ENCODE data around the gene APBB1.

APBB1 gene

DNA sequence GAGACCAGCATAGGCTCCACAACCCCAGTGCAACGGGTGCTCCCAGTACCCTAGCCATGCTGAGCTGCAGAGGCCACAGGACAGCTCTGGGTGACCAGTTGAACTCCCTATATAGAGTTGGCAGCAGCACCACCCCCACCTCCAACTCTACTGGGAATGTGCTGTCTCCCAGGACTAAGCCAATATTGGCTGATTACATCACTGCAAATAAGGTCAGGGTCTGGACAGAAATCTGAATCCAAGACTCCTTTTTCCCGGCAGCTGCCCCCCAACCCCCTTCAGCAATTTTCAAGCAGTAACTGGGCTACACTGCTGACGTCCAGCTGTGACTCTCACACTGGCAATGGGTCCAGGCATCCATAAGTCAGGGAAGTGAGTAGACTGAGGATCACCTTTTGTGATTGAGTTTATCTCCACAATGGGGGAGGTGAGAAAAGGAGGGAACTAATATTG, 22.0 kb upstream of the APBB1 start, which contains the start of gene HPX:
Gene HPX (minus strand): TSS at position 82 of the 453 bp plus-strand sequence. CDS start 24 bp downstream, at position 58.
- H3K4me1 ChIP-seq (ENCODE audit: control insufficient read depth, insufficient read depth, low read length) = no peaks in the 10 kb centered on the region
- H3K9ac ChIP-seq (ENCODE audit: low read length) = no peak within 1 kb of the TSS
- H3K4me3 ChIP-seq (ENCODE audit: low read length) = no peak within 1 kb of the TSS
- no peaks in the 10 kb centered on the region for H3K9me3 ChIP-seq (ENCODE audit: control insufficient read depth, low read length)
- H3K36me3 ChIP-seq (ENCODE audit: control insufficient read depth, insufficient read depth, low read length) = no peaks in the 10 kb centered on the region
- no peaks in the 10 kb centered on the region for H3K27me3 ChIP-seq (ENCODE audit: control insufficient read depth, insufficient read depth, low read length)

DNA sequence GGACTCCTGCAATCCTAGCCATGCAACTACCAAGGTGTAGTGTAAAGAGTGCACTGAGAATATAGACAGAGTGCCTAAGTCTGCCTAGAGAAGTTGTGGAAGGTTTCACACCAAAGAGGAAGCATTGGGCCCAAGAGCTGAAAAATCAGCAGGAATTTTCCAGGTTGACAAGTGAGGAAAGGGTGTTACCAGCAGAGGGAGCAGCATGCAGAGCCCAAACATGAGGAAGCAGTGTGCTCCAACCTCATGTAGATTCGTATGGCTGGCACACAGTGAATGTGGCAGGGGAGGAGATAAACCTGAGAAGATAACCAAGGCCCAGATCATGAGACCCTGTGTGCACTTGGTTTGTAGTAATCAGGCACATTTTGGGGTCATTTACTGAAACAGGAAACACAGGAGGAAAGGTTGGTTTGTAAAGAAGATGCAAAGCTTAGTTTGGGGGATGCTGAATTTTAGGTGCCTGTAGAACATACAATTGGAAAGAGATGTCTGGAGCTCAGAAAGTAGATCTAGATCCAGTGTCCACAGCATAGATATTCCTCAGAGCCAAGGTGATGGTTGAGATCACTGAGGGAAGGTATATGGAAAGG, 20.2 kb upstream of the APBB1 start:
- Histone ChIP-seq H3K4me1 (ENCODE audit: control insufficient read depth, insufficient read depth, low read length) (no peaks in the 10 kb centered on the region), H3K4me3 (ENCODE audit: low read length) (no peak overlapping the region), H3K36me3 (ENCODE audit: control insufficient read depth, insufficient read depth, low read length) (no peaks in the 10 kb centered on the region), H3K27me3 (ENCODE audit: control insufficient read depth, insufficient read depth, low read length) (no peaks in the 10 kb centered on the region), H3K9ac (ENCODE audit: low read length) (no peak overlapping the region), H3K9me3 (ENCODE audit: control insufficient read depth, low read length) (no peaks in the 10 kb centered on the region)

DNA sequence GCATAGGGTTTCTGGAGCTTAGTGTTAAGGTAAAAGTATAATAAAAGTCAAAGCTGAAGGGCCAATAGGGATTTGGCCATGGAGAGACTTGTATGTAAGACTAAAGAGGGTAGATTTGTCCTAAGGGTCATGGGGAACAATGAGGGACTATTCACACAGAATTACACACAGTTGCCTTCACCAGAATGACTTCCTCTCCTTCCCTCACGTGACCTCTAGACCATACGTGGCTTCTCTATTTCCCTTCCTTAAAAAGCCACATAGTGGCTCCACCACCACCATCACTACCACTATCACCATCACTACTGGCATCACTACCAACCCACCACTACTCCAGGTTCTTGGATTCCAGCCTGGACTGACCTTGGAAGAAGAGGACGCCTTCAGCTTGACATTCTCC, 19.1 kb upstream of the APBB1 start:
- Histone ChIP-seq H3K4me3 (ENCODE audit: low read length) (no peak overlapping the region), H3K36me3 (ENCODE audit: control insufficient read depth, insufficient read depth, low read length) (no peaks in the 10 kb centered on the region), H3K9me3 (ENCODE audit: control insufficient read depth, low read length) (no peaks in the 10 kb centered on the region), H3K9ac (ENCODE audit: low read length) (no peak overlapping the region), H3K27me3 (ENCODE audit: control insufficient read depth, insufficient read depth, low read length) (no peaks in the 10 kb centered on the region), H3K4me1 (ENCODE audit: control insufficient read depth, insufficient read depth, low read length) (no peaks in the 10 kb centered on the region)

DNA sequence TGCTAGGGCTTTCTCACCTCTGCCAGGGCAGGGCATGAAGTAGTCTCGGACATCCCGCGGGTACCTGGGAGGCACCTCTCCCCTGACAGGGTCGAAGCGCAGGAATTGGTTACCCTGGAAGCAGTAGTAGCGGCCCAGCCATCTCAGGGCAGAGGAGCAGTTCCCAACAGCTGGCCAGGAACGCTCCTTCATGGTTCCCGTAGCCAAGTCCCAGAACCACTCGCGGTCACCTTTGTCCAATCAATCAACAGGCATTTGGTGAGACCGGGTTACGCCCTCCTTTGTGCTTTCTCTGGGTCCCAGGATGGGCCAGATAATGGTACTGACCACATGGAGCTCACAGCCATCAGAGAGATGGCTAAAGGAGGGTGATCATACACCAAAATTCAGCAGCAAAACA, 18.5 kb upstream of the APBB1 start:
- Histone ChIP-seq H3K9me3 (ENCODE audit: control insufficient read depth, low read length) (no peaks in the 10 kb centered on the region), H3K36me3 (ENCODE audit: control insufficient read depth, insufficient read depth, low read length) (no peaks in the 10 kb centered on the region), H3K27me3 (ENCODE audit: control insufficient read depth, insufficient read depth, low read length) (no peaks in the 10 kb centered on the region), H3K4me1 (ENCODE audit: control insufficient read depth, insufficient read depth, low read length) (no peaks in the 10 kb centered on the region), H3K9ac (ENCODE audit: low read length) (no peak overlapping the region), H3K4me3 (ENCODE audit: low read length) (no peak overlapping the region)

DNA sequence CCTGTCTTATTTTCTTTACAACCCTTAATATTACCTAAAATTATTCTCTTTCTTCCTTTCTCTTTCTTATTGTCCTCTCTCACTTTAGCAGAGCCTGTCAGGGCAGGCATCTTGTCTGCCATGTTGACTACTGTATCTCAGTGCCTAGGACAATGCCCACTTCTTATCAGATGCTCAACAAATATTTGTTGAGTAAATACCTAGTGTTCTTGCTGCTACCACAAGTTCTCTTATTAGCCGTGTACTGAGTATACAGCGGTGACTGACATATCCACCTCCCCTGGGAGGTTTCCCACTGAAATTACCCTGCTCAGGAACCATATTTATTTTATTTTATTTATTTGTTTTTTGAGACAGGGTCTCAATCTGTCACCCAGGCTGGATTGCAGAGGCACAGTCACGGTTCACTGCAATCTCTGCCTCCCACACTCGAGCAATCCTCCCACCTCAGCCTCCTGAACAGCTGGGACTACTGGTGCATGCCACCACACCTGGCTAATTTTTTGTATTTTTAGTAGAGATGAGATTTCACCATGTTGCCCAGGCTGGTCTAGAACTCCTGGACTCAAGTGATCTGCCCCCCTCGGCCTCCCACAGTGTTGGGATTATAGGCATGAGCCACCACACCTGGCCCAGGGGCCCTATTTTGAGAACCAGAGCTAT, 15.2 kb upstream of the APBB1 start:
- Histone ChIP-seq H3K27me3 (ENCODE audit: control insufficient read depth, insufficient read depth, low read length) (peaks cover 3% of the 10 kb centered on the region), H3K4me1 (ENCODE audit: control insufficient read depth, insufficient read depth, low read length) (no peaks in the 10 kb centered on the region), H3K4me3 (ENCODE audit: low read length) (no peak overlapping the region), H3K9me3 (ENCODE audit: control insufficient read depth, low read length) (no peaks in the 10 kb centered on the region), H3K9ac (ENCODE audit: low read length) (no peak overlapping the region), H3K36me3 (ENCODE audit: control insufficient read depth, insufficient read depth, low read length) (no peaks in the 10 kb centered on the region)

DNA sequence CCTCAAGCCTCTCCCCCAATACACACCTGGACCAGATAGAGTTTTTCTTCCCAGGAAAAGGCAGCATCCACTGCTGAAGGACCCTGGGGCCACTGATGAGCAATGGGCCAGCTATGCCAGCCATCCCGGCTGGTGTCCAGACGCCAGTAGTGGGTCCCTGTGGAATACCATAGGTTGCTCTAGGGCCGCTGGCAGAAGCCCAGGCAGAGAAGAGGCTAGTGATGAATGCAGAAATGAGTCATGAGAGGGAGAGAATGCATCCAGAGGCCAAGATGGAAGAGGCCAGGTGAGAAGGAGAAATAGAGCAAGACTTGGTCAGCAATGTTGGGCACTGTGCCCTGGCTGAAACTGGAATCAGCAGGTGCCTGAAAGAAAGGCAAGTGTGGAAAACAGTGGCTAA, 13.0 kb upstream of the APBB1 start:
- Histone ChIP-seq H3K4me3 (ENCODE audit: low read length) (no peak overlapping the region), H3K9ac (ENCODE audit: low read length) (no peak overlapping the region), H3K27me3 (ENCODE audit: control insufficient read depth, insufficient read depth, low read length) (peaks cover 3% of the 10 kb centered on the region), H3K36me3 (ENCODE audit: control insufficient read depth, insufficient read depth, low read length) (no peaks in the 10 kb centered on the region), H3K4me1 (ENCODE audit: control insufficient read depth, insufficient read depth, low read length) (no peaks in the 10 kb centered on the region), H3K9me3 (ENCODE audit: control insufficient read depth, low read length) (no peaks in the 10 kb centered on the region)

DNA sequence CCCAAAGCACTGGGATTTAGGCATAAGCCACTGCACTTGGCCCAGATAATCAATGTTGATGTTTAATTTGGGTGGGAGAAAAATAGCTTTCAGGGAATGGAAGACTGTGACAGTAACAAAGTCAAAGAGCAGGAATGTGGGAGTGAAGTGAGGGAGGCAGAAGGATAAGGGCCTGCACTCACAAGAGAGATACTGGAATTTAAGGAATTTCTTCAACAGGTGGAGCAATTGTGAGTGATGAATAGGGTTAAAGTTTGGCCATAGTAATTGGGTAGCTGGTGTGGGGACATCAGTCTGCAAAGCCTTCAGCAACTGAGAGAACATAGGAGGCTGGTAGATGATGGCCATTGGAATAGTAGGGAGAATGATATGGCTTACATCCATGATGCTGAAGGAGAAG, 8.6 kb upstream of the APBB1 start:
- Histone ChIP-seq H3K27me3 (ENCODE audit: control insufficient read depth, insufficient read depth, low read length) (peaks cover 3% of the 10 kb centered on the region), H3K4me1 (ENCODE audit: control insufficient read depth, insufficient read depth, low read length) (no peaks in the 10 kb centered on the region), H3K4me3 (ENCODE audit: low read length) (no peak overlapping the region), H3K9ac (ENCODE audit: low read length) (no peak overlapping the region), H3K9me3 (ENCODE audit: control insufficient read depth, low read length) (no peaks in the 10 kb centered on the region), H3K36me3 (ENCODE audit: control insufficient read depth, insufficient read depth, low read length) (no peaks in the 10 kb centered on the region)

DNA sequence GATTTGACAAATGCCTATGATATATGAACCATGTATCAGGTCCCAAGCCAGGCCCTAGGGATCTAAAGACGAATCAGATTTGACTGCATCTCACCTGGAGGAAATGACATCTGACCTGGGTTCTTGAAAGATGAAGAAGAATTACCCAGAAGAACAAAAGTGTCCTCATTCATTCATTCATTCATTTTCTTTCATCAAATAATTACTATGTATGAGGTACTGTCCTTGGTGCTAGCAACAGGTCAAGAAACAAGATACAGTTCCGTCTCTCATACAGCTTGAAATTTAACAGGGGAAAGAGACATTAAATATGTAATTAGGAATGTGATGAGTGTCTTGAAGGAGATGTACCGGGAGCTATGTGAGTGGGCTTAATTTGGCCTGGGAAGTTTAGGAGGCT, 1.8 kb upstream of the APBB1 start:
- no peak overlapping the region for H3K4me3 ChIP-seq (ENCODE audit: low read length)

DNA sequence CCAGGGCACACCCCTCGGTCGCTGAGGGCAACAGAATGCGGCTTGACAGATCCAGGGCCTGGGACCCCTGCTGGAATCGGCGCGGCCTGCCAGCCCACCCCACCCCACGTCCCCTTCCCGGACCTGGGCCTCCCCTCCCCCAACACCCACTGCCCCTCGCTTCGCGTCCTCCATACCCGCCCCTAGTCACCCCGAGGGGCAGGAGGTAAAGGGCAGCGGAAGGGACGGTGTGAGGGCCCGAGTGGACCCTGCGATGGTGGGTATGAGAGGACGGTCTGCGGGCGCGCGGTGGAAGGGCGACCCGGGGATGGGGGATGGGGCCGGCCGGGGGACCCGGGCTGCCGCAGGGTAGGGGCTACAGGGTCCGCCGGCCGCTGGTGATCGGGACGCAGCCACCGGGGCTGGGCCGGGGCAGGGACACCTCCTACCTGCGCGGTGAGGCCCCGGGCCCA, 311 bp downstream of the APBB1 start:
- Histone ChIP-seq H3K9ac (ENCODE audit: low read length) (peak overlapping the region; percentile 64), H3K4me3 (ENCODE audit: low read length) (peak overlapping the region; percentile 37), H3K9me3 (ENCODE audit: control insufficient read depth, low read length) (no peaks in the 10 kb centered on the region), H3K4me1 (ENCODE audit: control insufficient read depth, insufficient read depth, low read length) (peaks cover 11% of the 10 kb centered on the region), H3K36me3 (ENCODE audit: control insufficient read depth, insufficient read depth, low read length) (no peaks in the 10 kb centered on the region), H3K27me3 (ENCODE audit: control insufficient read depth, insufficient read depth, low read length) (peaks cover 15% of the 10 kb centered on the region)

More for the DNA sequence above, 1.8 kb upstream of the APBB1 start:
- Histone ChIP-seq H3K9ac (ENCODE audit: low read length) (no peak overlapping the region), H3K4me1 (ENCODE audit: control insufficient read depth, insufficient read depth, low read length) (peaks cover 11% of the 10 kb centered on the region), H3K36me3 (ENCODE audit: control insufficient read depth, insufficient read depth, low read length) (no peaks in the 10 kb centered on the region), H3K27me3 (ENCODE audit: control insufficient read depth, insufficient read depth, low read length) (peaks cover 15% of the 10 kb centered on the region), H3K9me3 (ENCODE audit: control insufficient read depth, low read length) (no peaks in the 10 kb centered on the region)

DNA sequence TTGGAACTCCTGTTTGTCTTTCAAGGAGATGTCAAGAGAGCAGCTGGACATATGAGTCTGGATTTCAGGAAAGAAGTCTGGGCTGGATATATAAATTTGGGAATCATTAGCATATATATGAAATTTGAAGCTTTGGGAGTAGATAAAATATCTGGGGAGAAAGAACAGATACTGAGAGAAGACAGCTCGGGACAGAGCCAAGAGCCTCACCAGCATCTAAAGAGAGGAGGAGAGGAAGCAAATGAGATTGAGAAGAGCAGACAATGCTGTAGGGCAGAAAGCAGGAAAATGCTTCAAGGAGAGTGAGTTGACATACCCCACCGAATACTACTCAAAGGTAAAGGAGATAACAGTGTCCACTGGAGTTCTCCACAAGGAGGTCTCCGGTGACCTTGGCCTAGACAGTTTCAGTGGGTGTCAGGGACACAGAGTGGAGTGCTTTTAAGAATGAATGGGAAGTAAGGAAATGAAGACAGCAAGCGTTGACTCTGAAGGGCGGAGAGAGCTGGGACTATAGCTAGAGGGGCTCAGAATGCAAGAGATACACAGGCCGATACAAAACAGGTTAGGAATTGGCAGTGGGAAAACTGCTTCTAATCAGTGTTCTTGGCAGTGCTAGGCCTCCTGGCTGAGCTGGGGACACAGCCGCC, 862 bp downstream of the APBB1 start:
- peaks cover 11% of the 10 kb centered on the region for H3K4me1 ChIP-seq (ENCODE audit: control insufficient read depth, insufficient read depth, low read length)
- H3K4me3 ChIP-seq (ENCODE audit: low read length) = peak overlapping the region; percentile 17
- peaks cover 15% of the 10 kb centered on the region for H3K27me3 ChIP-seq (ENCODE audit: control insufficient read depth, insufficient read depth, low read length)
- no peaks in the 10 kb centered on the region for H3K9me3 ChIP-seq (ENCODE audit: control insufficient read depth, low read length)
- no peaks in the 10 kb centered on the region for H3K36me3 ChIP-seq (ENCODE audit: control insufficient read depth, insufficient read depth, low read length)
- H3K9ac ChIP-seq (ENCODE audit: low read length) = peak overlapping the region; percentile 40

DNA sequence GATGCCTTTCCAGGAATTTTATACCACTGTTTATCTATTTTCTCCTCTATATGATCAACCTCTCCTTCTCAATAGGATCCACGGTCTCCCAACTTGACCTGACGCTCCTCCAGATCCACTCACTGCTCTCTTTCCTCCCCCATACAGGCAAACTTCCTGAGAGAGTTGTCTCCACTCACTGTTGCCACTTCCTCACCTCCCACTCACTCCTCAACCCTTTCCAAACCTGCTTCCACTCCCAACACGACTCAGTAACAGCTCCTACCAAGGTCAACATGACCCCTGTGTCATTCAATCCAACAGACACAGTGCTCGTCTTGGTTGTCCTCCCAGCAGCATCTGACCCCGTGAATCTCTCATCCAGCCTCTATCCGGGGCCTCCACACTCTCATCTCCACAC, 3.1 kb downstream of the APBB1 start:
- Histone ChIP-seq H3K27me3 (ENCODE audit: control insufficient read depth, insufficient read depth, low read length) (peaks cover 12% of the 10 kb centered on the region), H3K9ac (ENCODE audit: low read length) (no peak overlapping the region), H3K36me3 (ENCODE audit: control insufficient read depth, insufficient read depth, low read length) (no peaks in the 10 kb centered on the region), H3K4me1 (ENCODE audit: control insufficient read depth, insufficient read depth, low read length) (peaks cover 11% of the 10 kb centered on the region), H3K9me3 (ENCODE audit: control insufficient read depth, low read length) (no peaks in the 10 kb centered on the region), H3K4me3 (ENCODE audit: low read length) (no peak overlapping the region)

DNA sequence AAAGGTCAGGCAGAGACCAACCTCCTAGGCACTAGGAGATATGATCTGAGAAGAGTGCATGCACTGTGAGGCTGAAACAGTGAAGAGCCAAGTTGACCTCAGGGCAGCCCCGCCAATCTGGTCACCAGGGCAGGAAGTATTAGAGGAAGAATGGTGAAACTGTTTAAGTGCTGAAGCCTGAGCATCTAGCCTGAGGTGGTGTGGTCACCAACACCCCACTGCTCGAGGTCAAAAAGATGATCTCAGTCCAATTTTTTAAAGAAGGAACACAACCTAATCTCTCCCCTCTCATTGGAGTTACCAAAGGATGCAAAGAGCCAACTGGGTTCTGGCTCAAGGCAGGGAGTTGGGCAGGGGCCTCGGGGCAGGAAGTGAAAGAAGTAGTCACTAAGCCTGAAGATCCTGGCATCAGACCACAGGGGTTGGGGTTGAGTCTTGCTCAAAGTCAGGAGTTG, 4.0 kb downstream of the APBB1 start:
- peaks cover 11% of the 10 kb centered on the region for H3K4me1 ChIP-seq (ENCODE audit: control insufficient read depth, insufficient read depth, low read length)
- H3K9ac ChIP-seq (ENCODE audit: low read length) = no peak overlapping the region
- no peak overlapping the region for H3K4me3 ChIP-seq (ENCODE audit: low read length)
- H3K27me3 ChIP-seq (ENCODE audit: control insufficient read depth, insufficient read depth, low read length) = peaks cover 5% of the 10 kb centered on the region
- no peaks in the 10 kb centered on the region for H3K36me3 ChIP-seq (ENCODE audit: control insufficient read depth, insufficient read depth, low read length)
- H3K9me3 ChIP-seq (ENCODE audit: control insufficient read depth, low read length) = no peaks in the 10 kb centered on the region
